NB4 (cell line): ENCODE data around the gene PRSS21.

Source experiments
- DNase-seq: peaks from one replicate; pipeline ENCODE4 v3.0.0; 2010; ENCODE audit warnings: low read depth
- H3K4me3 ChIP-seq: one replicate; pipeline ENCODE4 v1.5.1; 2011; ENCODE audit warnings: mild to moderate bottlenecking, low read depth, low read length, moderate library complexity
- MYC ChIP-seq: IDR thresholded peaks from 2 replicates; pipeline ENCODE4 v1.6.1; 2011; ENCODE audit warnings: low read depth, low read length
- POLR2A ChIP-seq: IDR thresholded peaks from 2 replicates; pipeline ENCODE4 v1.6.1; 2011; ENCODE audit warnings: mild to moderate bottlenecking; ENCODE audit not compliant: insufficient read length; ENCODE audit errors: extremely low read depth
- TF ChIP-seq, protein P1 (sequence below): IDR thresholded peaks from one replicate; pipeline ENCODE4 v1.5.1; 2012; ENCODE audit warnings: low read depth, low read length
- TF ChIP-seq, protein P2 (sequence below): IDR thresholded peaks from 2 replicates; pipeline ENCODE4 v1.6.1; 2011; ENCODE audit warnings: low read depth, low read length

PRSS21 gene

DNA sequence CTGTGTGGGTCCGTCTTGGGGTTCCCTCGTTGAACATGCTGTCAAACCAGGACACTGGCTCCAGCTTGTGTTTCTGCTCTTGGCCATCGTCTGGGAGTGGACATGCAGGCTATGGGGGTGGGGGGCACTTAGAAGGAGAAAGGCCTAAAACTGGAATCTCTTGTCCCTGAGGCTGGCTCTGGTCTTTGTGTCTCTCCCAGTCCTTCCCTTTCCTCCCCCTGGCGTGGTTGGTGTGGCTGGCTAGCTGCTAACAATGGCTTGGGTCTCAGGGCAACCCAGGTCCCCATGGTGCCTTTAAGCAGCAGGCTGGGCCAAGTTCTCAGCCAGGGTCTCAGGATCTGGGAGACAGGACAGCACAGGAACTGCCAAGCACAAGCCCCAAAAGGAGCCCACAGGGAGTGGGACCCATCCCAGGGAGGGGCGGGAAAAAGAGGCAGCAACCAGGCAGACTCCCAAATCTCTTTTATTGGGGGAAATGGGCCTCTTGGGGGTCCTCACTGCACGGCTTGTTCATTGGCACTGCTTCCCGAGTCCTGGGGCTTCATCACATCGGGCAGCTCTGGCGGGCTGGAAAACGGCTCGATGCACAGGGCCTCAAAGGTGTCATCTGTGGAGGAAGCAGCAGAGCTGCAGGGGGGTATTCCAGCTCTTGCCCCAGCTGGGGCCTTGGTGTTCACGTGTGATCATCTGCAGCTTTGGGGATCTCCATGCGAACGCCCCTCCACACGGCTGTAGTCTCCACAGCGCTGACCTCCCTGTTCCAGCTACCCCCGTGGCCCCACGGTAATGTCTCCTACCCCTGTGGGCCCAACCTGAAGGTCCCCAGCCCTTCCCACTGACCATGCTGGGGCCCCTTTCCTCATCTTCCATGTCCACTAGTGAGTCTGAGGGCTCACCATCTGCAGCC is 45.3 kb upstream of the PRSS21 start:
- TF ChIP-seq, protein P1, sequence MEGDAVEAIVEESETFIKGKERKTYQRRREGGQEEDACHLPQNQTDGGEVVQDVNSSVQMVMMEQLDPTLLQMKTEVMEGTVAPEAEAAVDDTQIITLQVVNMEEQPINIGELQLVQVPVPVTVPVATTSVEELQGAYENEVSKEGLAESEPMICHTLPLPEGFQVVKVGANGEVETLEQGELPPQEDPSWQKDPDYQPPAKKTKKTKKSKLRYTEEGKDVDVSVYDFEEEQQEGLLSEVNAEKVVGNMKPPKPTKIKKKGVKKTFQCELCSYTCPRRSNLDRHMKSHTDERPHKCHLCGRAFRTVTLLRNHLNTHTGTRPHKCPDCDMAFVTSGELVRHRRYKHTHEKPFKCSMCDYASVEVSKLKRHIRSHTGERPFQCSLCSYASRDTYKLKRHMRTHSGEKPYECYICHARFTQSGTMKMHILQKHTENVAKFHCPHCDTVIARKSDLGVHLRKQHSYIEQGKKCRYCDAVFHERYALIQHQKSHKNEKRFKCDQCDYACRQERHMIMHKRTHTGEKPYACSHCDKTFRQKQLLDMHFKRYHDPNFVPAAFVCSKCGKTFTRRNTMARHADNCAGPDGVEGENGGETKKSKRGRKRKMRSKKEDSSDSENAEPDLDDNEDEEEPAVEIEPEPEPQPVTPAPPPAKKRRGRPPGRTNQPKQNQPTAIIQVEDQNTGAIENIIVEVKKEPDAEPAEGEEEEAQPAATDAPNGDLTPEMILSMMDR, result no peak
- TF ChIP-seq POLR2A (no peak), MYC (no peak)
- TF ChIP-seq, protein P2, sequence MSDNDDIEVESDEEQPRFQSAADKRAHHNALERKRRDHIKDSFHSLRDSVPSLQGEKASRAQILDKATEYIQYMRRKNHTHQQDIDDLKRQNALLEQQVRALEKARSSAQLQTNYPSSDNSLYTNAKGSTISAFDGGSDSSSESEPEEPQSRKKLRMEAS, result no peak
- no peak overlapping the region for H3K4me3 ChIP-seq
- DNase-seq, result peak; percentile 23

DNA sequence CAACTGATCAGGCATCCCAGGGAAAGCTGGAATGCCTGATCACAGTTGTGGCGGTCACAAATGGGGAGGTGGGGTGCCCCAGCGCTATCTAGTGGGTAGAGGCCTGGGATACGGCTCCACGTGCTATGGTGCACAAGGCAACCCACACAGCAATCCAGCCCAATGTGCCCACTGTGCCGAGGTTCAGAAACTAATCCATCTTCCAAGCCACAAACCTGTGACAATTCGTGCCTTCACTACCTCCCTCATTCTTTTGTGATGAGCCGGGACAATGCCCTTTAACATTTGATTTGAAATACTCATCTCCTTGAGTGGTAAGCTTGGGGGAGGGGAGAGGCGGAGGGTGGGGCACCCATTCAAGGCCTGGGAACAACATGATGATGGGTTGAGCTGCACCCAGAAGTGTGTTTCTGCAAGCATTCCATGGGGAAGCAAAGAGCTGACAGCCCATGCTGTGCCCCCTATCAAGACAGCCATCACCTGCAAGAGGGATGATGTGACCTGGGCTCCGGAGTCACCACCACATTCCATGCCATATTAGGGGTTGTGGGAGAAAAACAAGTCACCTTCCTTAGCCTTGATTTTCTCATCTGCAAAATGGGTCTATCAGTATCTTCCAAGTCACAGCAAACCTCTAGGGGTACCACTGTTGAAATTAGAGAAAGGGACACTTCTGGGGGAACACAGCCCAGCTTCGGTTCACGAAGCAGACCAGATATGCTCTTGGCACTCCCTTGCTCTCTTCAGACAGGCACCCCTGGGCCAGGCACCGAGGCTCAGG is 43.7 kb upstream of the PRSS21 start:
- DNase-seq, result peak; percentile 9
- H3K4me3 ChIP-seq, result no peak overlapping the region
- TF ChIP-seq, protein P1, result no peak
- TF ChIP-seq POLR2A, result no peak
- no peak for TF ChIP-seq MYC
- TF ChIP-seq, protein P2, result no peak

DNA sequence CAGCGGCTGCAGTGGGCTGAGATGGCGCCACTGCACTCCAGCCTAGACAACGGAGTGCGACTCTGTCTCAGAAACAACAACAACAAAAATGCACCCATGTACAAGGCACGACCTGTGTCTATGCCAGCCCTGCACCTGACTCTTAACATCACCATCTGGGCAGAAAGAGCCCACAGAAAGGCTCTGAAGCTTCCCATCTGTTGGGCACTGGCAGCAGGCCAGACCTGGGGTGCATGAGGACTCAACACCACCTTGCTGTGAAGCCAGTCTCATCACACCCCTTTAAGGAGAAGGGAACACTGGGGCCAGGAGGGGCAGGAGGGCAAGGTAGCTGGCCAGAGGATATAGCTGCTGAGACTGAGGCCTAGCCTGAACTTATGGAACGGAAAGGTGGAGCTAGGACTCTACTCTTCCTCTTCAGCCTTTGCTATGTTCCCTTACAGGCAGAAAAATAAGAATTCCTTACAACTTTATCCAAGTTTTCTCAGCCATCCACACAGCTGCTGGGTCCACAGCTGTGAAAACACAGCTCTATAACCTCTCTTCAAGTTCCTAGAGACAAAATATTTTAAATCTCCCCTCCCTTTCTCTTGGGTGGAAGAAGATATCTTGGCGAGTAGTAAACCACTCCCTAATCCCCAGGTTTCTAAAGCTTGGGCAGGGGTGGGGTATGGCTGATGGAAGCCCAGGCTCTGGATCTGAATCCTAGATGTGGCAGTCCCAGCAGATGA is 42.7 kb upstream of the PRSS21 start:
- TF ChIP-seq MYC (no peak), POLR2A (no peak)
- TF ChIP-seq, protein P1, result no peak
- TF ChIP-seq, protein P2, result no peak
- no peak for DNase-seq
- H3K4me3 ChIP-seq, result no peak overlapping the region

DNA sequence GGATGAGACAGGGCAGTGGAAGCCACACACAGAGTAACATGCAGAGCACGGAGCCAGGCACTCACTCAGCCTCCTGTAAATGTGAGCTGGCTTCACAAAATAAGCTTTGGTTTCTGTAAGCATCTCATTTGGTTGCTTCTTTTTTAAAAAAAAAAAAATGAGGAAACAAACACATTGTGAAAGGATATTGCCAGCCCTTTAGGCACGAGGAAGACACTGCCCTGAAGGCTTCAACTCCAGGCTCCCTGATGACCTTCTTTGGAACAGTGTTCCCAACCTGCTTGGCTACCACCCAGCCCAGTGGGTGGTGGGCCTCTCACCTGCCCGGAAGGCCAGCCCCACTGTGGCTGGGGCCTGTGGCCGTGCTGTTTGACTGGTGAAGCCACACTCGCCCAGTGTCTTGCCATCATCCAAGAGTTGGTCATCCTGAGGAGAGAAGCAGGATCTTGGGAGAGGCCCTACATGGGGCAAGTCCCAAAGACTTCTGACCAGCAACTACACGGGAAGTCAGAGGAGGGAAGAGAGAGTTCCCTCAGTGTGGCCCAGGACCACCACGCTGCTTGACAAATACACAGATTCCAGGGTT is 41.8 kb upstream of the PRSS21 start:
- DNase-seq, result no peak
- TF ChIP-seq, protein P1, result no peak
- TF ChIP-seq, protein P2, result no peak
- TF ChIP-seq POLR2A, result no peak
- no peak for TF ChIP-seq MYC
- no peak overlapping the region for H3K4me3 ChIP-seq

DNA sequence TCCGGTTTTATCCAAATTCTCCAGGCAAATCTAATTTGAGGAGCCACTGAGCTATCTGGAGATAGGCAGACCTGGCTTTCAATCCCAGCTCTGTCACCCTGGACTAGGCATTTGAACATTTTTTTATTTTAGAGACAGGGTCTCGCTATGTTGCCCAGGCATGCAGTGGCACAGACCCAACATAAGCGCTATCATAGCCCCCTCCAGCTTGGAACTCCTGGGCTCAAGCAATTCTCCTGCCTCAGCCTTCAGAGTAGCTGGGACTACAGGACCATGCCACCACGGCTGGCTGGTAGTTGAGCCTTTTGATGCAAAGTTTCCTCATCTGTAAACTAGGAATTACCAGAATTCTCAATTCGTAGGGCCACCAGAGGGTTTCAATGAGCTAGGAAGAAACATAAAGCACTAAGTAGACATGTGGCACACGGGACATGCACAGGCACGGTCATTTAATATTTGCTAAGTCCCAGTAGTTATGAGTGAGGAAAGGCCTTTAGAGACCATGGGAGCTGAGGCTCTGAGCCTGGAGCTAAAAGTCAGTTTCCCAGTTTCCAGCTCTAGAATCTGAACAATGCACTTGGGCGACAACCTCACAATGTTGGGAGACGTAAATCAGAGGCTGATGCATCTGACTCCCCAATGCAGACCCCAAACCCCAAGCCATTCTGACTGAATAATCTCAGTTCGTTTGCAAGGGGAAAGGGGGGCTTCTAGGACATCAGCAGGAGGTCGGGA is 41.1 kb upstream of the PRSS21 start:
- peak; percentile 17 for DNase-seq
- TF ChIP-seq, protein P2, result no peak
- TF ChIP-seq, protein P1, result no peak
- TF ChIP-seq POLR2A, result no peak
- TF ChIP-seq MYC, result no peak
- H3K4me3 ChIP-seq, result peak overlapping the region; percentile 82
